ENCODE data around the gene MPDZ. TPM values are rescaled to one million over a fixed set of nuclear protein-coding genes. Genes with fewer than 3 reads are reported as not detected.

MPDZ gene
- total RNA-seq, 1 experiment from 2014 or later, result 16.6 TPM

GRCh38 chr9:13083366-13083765 lies 196.1 kb downstream of the MPDZ start:
- DNase-seq (ENCODE audit: low read depth, low spot score), result no peak
- Histone ChIP-seq H3K27me3 (ENCODE audit: control insufficient read depth, insufficient read depth, low read length) (no peaks in the 10 kb centered on the region), H3K9me3 (ENCODE audit: control insufficient read depth, insufficient read depth, low read depth, low read length) (no peaks in the 10 kb centered on the region), H3K36me3 (ENCODE audit: control insufficient read depth, insufficient read depth, low read length) (no peaks in the 10 kb centered on the region), H3K27ac (ENCODE audit: low read length) (no peak overlapping the region), H3K4me1 (ENCODE audit: control insufficient read depth, insufficient read depth, low read length) (no peaks in the 10 kb centered on the region), H3K4me3 (ENCODE audit: low read depth in 2 of 2, low read length in 2 of 2) (no peak overlapping the region)
- TF ChIP-seq POLR2AphosphoS5 (IDR thresholded peaks at IDR 0.05; ENCODE audit: low read depth, low read length) (no peak), SIN3A (IDR thresholded peaks at IDR 0.05; ENCODE audit: borderline replicate concordance, insufficient read depth, low read depth, low read length) (no peak), TCF7L2 (IDR thresholded peaks at IDR 0.05; ENCODE audit: low read depth, low read length) (no peak)
- TF ChIP-seq, protein P1, sequence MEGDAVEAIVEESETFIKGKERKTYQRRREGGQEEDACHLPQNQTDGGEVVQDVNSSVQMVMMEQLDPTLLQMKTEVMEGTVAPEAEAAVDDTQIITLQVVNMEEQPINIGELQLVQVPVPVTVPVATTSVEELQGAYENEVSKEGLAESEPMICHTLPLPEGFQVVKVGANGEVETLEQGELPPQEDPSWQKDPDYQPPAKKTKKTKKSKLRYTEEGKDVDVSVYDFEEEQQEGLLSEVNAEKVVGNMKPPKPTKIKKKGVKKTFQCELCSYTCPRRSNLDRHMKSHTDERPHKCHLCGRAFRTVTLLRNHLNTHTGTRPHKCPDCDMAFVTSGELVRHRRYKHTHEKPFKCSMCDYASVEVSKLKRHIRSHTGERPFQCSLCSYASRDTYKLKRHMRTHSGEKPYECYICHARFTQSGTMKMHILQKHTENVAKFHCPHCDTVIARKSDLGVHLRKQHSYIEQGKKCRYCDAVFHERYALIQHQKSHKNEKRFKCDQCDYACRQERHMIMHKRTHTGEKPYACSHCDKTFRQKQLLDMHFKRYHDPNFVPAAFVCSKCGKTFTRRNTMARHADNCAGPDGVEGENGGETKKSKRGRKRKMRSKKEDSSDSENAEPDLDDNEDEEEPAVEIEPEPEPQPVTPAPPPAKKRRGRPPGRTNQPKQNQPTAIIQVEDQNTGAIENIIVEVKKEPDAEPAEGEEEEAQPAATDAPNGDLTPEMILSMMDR (IDR thresholded peaks at IDR 0.05), result no peak
- no TSS peak for BruUV-seq (replicated peaks)
- no peak for ATAC-seq
- CTCF ChIA-PET, result no interaction called here
- intact Hi-C loops (cut with micrococcal nuclease; ENCODE audit: unreplicated experiment) (no loop called here), in situ Hi-C loops (cut with HindIII; ENCODE audit: low pct_unique_long_range_greater_than_20kb, low sequenced_read_pairs) (no loop called here)
- POLR2A ChIA-PET, result no interaction called here

- DNase-seq (ENCODE audit: low read depth, low spot score) (no peak), ATAC-seq (no peak)
- Histone ChIP-seq H3K9me3 (ENCODE audit: control insufficient read depth, insufficient read depth, low read depth, low read length) (no peaks in the 10 kb centered on the region), H3K36me3 (ENCODE audit: control insufficient read depth, insufficient read depth, low read length) (no peaks in the 10 kb centered on the region), H3K4me3 (ENCODE audit: low read depth in 2 of 2, low read length in 2 of 2) (no peak overlapping the region), H3K4me1 (ENCODE audit: control insufficient read depth, insufficient read depth, low read length) (no peaks in the 10 kb centered on the region), H3K27me3 (ENCODE audit: control insufficient read depth, insufficient read depth, low read length) (no peaks in the 10 kb centered on the region), H3K27ac (ENCODE audit: low read length) (no peak overlapping the region)
- BruUV-seq (replicated peaks), result no TSS peak
- ChIA-PET CTCF (no interaction called here), POLR2A (no interaction called here)
- TF ChIP-seq POLR2AphosphoS5 (IDR thresholded peaks at IDR 0.05; ENCODE audit: low read depth, low read length), result no peak
- TF ChIP-seq, protein P1 (IDR thresholded peaks at IDR 0.05), result no peak
- no peak for TF ChIP-seq SIN3A (IDR thresholded peaks at IDR 0.05; ENCODE audit: borderline replicate concordance, insufficient read depth, low read depth, low read length)
- no peak for TF ChIP-seq TCF7L2 (IDR thresholded peaks at IDR 0.05; ENCODE audit: low read depth, low read length)
- no peak for TF ChIP-seq REST (IDR thresholded peaks at IDR 0.05; ENCODE audit: insufficient read depth in 1 of 2, low read depth in 2 of 2, low read length in 1 of 2)
- in situ Hi-C loops (cut with HindIII; ENCODE audit: low pct_unique_long_range_greater_than_20kb, low sequenced_read_pairs), result no loop called here
- intact Hi-C loops (cut with micrococcal nuclease; ENCODE audit: unreplicated experiment), result no loop called here
Observed at GRCh38 chr9:13082796-13083195, 196.7 kb downstream of the MPDZ start.
